ENCODE measurements around the gene SLC10A1. TPM values are rescaled to one million over a fixed set of nuclear protein-coding genes. Genes with fewer than 3 reads are reported as not detected.

SLC10A1 gene
- total and polyA plus RNA-seq, 2 of the 8 experiments (the other 6 are each of a cell fraction or from before 2014, with no cell fraction given): not detected

GRCh38 chr14:69789118-69789640, 7.9 kb downstream of the SLC10A1 start (continued):
- TF ChIP-seq CHD7 (IDR thresholded peaks at IDR 0.05; ENCODE audit: insufficient replicate concordance, low read length): no peak
- no peak for TF ChIP-seq POLR2AphosphoS5 (IDR thresholded peaks at IDR 0.05; ENCODE audit: low read depth, low read length)
- no peak for TF ChIP-seq JUN (IDR thresholded peaks at IDR 0.05; ENCODE audit: low read depth, low read length)
- no peak for TF ChIP-seq MAFK (IDR thresholded peaks at IDR 0.05; ENCODE audit: low read depth, low read length)
- TF ChIP-seq YY1 (IDR thresholded peaks at IDR 0.05; ENCODE audit: low read depth, low read length): no peak

Measured in H1 (cell line).